Measurements from ENCODE around the gene TM9SF1.

GRCh38 chr14:24182110-24182882 lies 12.9 kb downstream of the TM9SF1 start:
- TF ChIP-seq EZH2 (IDR thresholded peaks at IDR 0.05; ENCODE audit: borderline replicate concordance, low read depth, low read length, poor library complexity, severe bottlenecking) (no peak), CTCF (conservative IDR thresholded peaks at IDR 0.05; ENCODE audit: low read depth, low read length) (no peak)
